ENCODE data around the gene ACTL8.

- TF ChIP-seq CTCF (IDR thresholded peaks at IDR 0.05) (no peak), REST (IDR thresholded peaks at IDR 0.05; ENCODE audit: insufficient read depth in 1 of 2, low read depth in 2 of 2, low read length in 1 of 2) (no peak)
Measured at GRCh38 chr1:17802945-17803344, 47.8 kb downstream of the ACTL8 start.

Measured in Panc1 (cell line).